HepG2 (cell line): ENCODE data around the gene VTN. TPM values are rescaled to one million over a fixed set of nuclear protein-coding genes. Genes with fewer than 3 reads are reported as not detected.

ENCODE experiments used
- KLF9 ChIP-seq: IDR thresholded peaks from 2 replicates; pipeline ENCODE4 v1.6.1; 2016; ENCODE audit warnings: low read depth
- NRL ChIP-seq: sonication (generic); formaldehyde crosslinking; IDR thresholded peaks from 2 replicates; pipeline ENCODE4 v1.5.0; 2020; ENCODE audit warnings: missing genetic modification reagents, mild to moderate bottlenecking, moderate library complexity, borderline replicate concordance
- TCF7L2 ChIP-seq: IDR thresholded peaks from 2 replicates; pipeline ENCODE4 v1.6.1; 2011; ENCODE audit warnings: mild to moderate bottlenecking, low read depth, low read length, moderate library complexity
- ZBTB21 ChIP-seq: sonication (generic); formaldehyde crosslinking; IDR thresholded peaks from 2 replicates; pipeline ENCODE4 v1.4.0; 2020; ENCODE audit warnings: missing genetic modification reagents
- ZBTB38 ChIP-seq: sonication (generic); formaldehyde crosslinking; IDR thresholded peaks from 2 replicates; pipeline ENCODE4 v1.5.1; 2020; ENCODE audit warnings: mild to moderate bottlenecking, missing genetic modification reagents
- ZNF296 ChIP-seq: sonication (generic); formaldehyde crosslinking; conservative IDR thresholded peaks from 2 replicates; pipeline ENCODE4 v1.5.0; 2020; ENCODE audit warnings: mild to moderate bottlenecking, missing genetic modification reagents
- ZNF329 ChIP-seq: sonication (generic); formaldehyde crosslinking; IDR thresholded peaks from 2 replicates; pipeline ENCODE4 v1.9.0; 2021; ENCODE audit warnings: low read depth, mild to moderate bottlenecking, missing genetic modification reagents
- ZNF614 ChIP-seq: IDR thresholded peaks from 2 replicates; pipeline ENCODE4 v1.6.1; 2018; ENCODE audit warnings: missing biosample characterization, missing genetic modification reagents, inconsistent platforms, borderline replicate concordance
- ZSCAN20 ChIP-seq: sonication (generic); formaldehyde crosslinking; IDR thresholded peaks from 2 replicates; pipeline ENCODE4 v1.4.0; 2020; ENCODE audit warnings: missing genetic modification reagents, mild to moderate bottlenecking, borderline replicate concordance
- polyA plus RNA-seq, 8 experiments: library from polyadenylated mRNA; depleted of rRNA in 3 of 8; stranded (reverse) in 7 of 8; unstranded in 1 of 8; fragments of >200 nt; fragmentation: Illumina TruSeq in 4 of 8; extraction: Trizol in 4 of 8; gene quantifications; 2 replicates each; pipeline versions ENCODE4 v1.2.1 to v1.2.3, GENCODE V29; 2011 to 2016; ENCODE audit warnings: low read depth in 4 of 8, missing spikeins in 1 of 8, mixed read lengths in 1 of 8; ENCODE audit not compliant: insufficient read depth in 1 of 8
- total RNA-seq, 5 experiments: library from RNA; depleted of rRNA; stranded (reverse); fragments of >200 nt; fragmentation: Illumina TruSeq; extraction: Trizol; gene quantifications; 2 replicates each; pipeline ENCODE4 v1.2.3, GENCODE V29; 2016; ENCODE audit warnings: low read depth in 1 of 5
- TF ChIP-seq, protein P1 (sequence below): sonication (generic); formaldehyde crosslinking; IDR thresholded peaks from 2 replicates; pipeline ENCODE4 v1.9.0; 2022; ENCODE audit warnings: missing genetic modification reagents, mild to moderate bottlenecking, borderline replicate concordance
- TF ChIP-seq, protein P2 (sequence below): conservative IDR thresholded peaks from 2 replicates; pipeline ENCODE4 v1.6.1; 2018; ENCODE audit warnings: missing genetic modification reagents
- TF ChIP-seq, protein P3 (sequence below): sonication (generic); formaldehyde crosslinking; IDR thresholded peaks from 2 replicates; pipeline ENCODE4 v1.9.0; 2021; ENCODE audit warnings: missing genetic modification reagents, borderline replicate concordance
- TF ChIP-seq, protein P4 (sequence below): sonication (generic); formaldehyde crosslinking; IDR thresholded peaks from 2 replicates; pipeline ENCODE4 v1.9.0; 2021; ENCODE audit warnings: missing genetic modification reagents, mild to moderate bottlenecking, borderline replicate concordance
- TF ChIP-seq, protein P5 (sequence below): sonication (generic); formaldehyde crosslinking; IDR thresholded peaks from 2 replicates; pipeline ENCODE4 v1.8.1; 2023; ENCODE audit warnings: mild to moderate bottlenecking, missing genetic modification reagents
- TF ChIP-seq, protein P6 (sequence below): sonication (generic); formaldehyde crosslinking; conservative IDR thresholded peaks from 2 replicates; pipeline ENCODE4 v1.8.0; 2022; ENCODE audit warnings: low read depth, missing genetic modification reagents

The VTN gene
- total and polyA plus RNA-seq, 2 of the 13 experiments (the other 11 are each of a cell fraction or from before 2014, with no cell fraction given): 108 to 131 TPM

DNA sequence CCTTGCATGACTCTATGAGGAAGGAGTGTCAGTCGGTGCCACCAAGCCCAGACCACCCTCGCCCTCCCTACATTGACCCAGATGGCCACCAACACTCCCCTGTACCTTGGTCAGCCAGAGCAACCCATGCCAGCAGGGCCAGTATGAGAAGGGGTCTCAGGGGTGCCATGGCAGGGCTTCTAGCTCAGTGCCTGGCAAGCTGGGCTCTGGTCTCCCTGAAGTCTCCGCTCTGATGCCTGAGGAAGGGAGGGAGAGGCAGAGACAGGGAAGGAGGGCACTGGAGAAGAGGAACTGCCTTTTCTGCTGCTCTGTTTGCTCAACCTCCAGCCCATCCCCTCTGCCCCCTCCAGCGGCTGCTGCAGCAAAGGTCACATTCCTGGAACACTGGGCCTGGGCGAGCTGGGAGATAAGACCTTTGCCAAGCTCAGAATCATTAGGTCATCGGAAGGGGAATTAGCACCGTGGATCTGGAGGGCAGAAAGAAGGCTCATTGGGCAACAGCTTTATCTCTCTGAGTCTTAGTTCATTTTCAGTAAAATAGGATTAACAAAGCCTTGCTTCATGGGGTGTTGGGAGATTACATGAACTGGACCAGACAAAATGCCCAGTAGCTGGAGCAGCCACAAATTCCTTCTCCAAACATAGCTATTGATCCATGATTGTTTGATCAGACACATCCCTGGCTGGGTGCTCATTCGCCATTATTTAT lies at the start of gene VTN (continued):
- TF ChIP-seq ZSCAN20 (CRISPR knock-in tag) (no peak), ZNF329 (CRISPR knock-in tag) (no peak), ZBTB21 (peak; percentile 65; the same call in 1 of the 2 replicates), ZNF296 (CRISPR knock-in tag) (no peak), ZNF614 (peak; percentile 79), NRL (peak; percentile 76; the same call in 1 of the 2 replicates), ZBTB38 (CRISPR knock-in tag) (no peak), KLF9 (CRISPR knock-in tag) (0 out of 2 replicates have a peak, but pooled peaks have one; percentile 83), TCF7L2 (peak; percentile 59; the same call in 1 of the 2 replicates)
- TF ChIP-seq, protein P1, sequence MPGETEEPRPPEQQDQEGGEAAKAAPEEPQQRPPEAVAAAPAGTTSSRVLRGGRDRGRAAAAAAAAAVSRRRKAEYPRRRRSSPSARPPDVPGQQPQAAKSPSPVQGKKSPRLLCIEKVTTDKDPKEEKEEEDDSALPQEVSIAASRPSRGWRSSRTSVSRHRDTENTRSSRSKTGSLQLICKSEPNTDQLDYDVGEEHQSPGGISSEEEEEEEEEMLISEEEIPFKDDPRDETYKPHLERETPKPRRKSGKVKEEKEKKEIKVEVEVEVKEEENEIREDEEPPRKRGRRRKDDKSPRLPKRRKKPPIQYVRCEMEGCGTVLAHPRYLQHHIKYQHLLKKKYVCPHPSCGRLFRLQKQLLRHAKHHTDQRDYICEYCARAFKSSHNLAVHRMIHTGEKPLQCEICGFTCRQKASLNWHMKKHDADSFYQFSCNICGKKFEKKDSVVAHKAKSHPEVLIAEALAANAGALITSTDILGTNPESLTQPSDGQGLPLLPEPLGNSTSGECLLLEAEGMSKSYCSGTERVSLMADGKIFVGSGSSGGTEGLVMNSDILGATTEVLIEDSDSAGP (CRISPR knock-in tag): peak; percentile 81; the same call in 1 of the 2 replicates
- TF ChIP-seq, protein P2, sequence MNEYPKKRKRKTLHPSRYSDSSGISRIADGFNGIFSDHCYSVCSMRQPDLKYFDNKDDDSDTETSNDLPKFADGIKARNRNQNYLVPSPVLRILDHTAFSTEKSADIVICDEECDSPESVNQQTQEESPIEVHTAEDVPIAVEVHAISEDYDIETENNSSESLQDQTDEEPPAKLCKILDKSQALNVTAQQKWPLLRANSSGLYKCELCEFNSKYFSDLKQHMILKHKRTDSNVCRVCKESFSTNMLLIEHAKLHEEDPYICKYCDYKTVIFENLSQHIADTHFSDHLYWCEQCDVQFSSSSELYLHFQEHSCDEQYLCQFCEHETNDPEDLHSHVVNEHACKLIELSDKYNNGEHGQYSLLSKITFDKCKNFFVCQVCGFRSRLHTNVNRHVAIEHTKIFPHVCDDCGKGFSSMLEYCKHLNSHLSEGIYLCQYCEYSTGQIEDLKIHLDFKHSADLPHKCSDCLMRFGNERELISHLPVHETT (CRISPR knock-in tag): no peak; the same call in 1 of the 2 replicates
- TF ChIP-seq, protein P3, sequence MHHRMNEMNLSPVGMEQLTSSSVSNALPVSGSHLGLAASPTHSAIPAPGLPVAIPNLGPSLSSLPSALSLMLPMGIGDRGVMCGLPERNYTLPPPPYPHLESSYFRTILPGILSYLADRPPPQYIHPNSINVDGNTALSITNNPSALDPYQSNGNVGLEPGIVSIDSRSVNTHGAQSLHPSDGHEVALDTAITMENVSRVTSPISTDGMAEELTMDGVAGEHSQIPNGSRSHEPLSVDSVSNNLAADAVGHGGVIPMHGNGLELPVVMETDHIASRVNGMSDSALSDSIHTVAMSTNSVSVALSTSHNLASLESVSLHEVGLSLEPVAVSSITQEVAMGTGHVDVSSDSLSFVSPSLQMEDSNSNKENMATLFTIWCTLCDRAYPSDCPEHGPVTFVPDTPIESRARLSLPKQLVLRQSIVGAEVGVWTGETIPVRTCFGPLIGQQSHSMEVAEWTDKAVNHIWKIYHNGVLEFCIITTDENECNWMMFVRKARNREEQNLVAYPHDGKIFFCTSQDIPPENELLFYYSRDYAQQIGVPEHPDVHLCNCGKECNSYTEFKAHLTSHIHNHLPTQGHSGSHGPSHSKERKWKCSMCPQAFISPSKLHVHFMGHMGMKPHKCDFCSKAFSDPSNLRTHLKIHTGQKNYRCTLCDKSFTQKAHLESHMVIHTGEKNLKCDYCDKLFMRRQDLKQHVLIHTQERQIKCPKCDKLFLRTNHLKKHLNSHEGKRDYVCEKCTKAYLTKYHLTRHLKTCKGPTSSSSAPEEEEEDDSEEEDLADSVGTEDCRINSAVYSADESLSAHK (CRISPR knock-in tag): no peak
- TF ChIP-seq, protein P4, sequence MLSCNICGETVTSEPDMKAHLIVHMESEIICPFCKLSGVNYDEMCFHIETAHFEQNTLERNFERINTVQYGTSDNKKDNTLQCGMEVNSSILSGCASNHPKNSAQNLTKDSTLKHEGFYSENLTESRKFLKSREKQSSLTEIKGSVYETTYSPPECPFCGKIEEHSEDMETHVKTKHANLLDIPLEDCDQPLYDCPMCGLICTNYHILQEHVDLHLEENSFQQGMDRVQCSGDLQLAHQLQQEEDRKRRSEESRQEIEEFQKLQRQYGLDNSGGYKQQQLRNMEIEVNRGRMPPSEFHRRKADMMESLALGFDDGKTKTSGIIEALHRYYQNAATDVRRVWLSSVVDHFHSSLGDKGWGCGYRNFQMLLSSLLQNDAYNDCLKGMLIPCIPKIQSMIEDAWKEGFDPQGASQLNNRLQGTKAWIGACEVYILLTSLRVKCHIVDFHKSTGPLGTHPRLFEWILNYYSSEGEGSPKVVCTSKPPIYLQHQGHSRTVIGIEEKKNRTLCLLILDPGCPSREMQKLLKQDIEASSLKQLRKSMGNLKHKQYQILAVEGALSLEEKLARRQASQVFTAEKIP (CRISPR knock-in tag): no peak
- TF ChIP-seq, protein P5, sequence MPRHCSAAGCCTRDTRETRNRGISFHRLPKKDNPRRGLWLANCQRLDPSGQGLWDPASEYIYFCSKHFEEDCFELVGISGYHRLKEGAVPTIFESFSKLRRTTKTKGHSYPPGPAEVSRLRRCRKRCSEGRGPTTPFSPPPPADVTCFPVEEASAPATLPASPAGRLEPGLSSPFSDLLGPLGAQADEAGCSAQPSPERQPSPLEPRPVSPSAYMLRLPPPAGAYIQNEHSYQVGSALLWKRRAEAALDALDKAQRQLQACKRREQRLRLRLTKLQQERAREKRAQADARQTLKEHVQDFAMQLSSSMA (CRISPR knock-in tag): no peak
- TF ChIP-seq, protein P6, sequence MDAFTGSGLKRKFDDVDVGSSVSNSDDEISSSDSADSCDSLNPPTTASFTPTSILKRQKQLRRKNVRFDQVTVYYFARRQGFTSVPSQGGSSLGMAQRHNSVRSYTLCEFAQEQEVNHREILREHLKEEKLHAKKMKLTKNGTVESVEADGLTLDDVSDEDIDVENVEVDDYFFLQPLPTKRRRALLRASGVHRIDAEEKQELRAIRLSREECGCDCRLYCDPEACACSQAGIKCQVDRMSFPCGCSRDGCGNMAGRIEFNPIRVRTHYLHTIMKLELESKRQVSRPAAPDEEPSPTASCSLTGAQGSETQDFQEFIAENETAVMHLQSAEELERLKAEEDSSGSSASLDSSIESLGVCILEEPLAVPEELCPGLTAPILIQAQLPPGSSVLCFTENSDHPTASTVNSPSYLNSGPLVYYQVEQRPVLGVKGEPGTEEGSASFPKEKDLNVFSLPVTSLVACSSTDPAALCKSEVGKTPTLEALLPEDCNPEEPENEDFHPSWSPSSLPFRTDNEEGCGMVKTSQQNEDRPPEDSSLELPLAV: no peak
